Neural progenitor cell (in vitro differentiated cells): ENCODE results near the gene PIGM.
"Not testable (repeated sequence)": the region's sequence is repeated elsewhere in the genome, so short reads cannot be mapped to it uniquely, and the experiment has no call there.

Source experiments
- EZH2phosphoT487 ChIP-seq: fragments of 200-600 bp; sonication (generic); IDR thresholded peaks from 2 replicates; pipeline ENCODE4 v1.6.1; 2017; ENCODE audit warnings: antibody characterized with exemption
- TF ChIP-seq, protein P1 (sequence below): fragments of 200-600 bp; sonication (generic); IDR thresholded peaks from 2 replicates; pipeline ENCODE4 v1.5.1; 2017; ENCODE audit warnings: antibody characterized with exemption, mild to moderate bottlenecking

DNA sequence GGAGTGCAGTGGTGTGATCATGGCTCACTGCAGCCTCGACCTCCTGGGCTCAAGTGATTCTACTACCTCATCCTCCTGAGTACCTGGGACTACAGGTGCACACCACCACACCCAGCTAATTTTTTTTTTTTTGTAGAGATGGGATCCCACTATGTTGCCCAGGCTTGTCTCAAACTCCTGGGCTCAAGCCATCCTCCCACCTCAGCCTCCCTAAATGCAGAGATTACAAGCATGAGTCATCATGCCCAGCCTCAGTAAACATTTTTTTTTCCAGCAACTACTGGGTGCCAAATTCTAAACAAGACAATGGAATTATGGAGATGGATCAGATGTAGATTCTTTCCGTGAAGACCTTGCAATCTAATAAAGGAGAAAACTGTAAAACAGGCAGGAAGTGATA, 18.4 kb upstream of the PIGM start:
- TF ChIP-seq, protein P1, sequence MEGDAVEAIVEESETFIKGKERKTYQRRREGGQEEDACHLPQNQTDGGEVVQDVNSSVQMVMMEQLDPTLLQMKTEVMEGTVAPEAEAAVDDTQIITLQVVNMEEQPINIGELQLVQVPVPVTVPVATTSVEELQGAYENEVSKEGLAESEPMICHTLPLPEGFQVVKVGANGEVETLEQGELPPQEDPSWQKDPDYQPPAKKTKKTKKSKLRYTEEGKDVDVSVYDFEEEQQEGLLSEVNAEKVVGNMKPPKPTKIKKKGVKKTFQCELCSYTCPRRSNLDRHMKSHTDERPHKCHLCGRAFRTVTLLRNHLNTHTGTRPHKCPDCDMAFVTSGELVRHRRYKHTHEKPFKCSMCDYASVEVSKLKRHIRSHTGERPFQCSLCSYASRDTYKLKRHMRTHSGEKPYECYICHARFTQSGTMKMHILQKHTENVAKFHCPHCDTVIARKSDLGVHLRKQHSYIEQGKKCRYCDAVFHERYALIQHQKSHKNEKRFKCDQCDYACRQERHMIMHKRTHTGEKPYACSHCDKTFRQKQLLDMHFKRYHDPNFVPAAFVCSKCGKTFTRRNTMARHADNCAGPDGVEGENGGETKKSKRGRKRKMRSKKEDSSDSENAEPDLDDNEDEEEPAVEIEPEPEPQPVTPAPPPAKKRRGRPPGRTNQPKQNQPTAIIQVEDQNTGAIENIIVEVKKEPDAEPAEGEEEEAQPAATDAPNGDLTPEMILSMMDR: not testable (repeated sequence)
- TF ChIP-seq EZH2phosphoT487: not testable (repeated sequence)
